HCT116 (cell line): ENCODE results near the gene LDHA. TPM values are rescaled to one million over a fixed set of nuclear protein-coding genes. Genes with fewer than 3 reads are reported as not detected.

ENCODE experiments used
- ATAC-seq: fragments of 200-7000 bp; cut with Tn5 transposase; 2 replicates; pipeline ENCODE4 v1.9.1; 2020; ENCODE audit warnings: mild to moderate bottlenecking, moderate library complexity
- BruUV-seq: library from RNA; stranded (reverse); fragments of 400-500 nt; replicated peaks from 2 replicates; lab custom pipeline; 2021; lab: Mats Ljungman, UMichigan
- CTCF ChIA-PET: fragments of 300-600 bp; sonication (Branson Sonifier 250); formaldehyde crosslinking; loops from one replicate; lab custom pipeline; 2021; ENCODE audit warnings: antibody characterized with exemption; lab: Charles Lee
- POLR2A ChIA-PET: fragments of 300-600, 350-600 bp; sonication (Branson Sonifier 250); formaldehyde crosslinking; loops from one replicate; lab custom pipeline; 2021; ENCODE audit warnings: antibody characterized with exemption; lab: Charles Lee
- RAD21 ChIA-PET, 2 experiments: fragments of 300-600 bp; sonication (Branson Sonifier 250); formaldehyde crosslinking; loops; one replicate each; lab custom pipeline; 2023; ENCODE audit warnings: low total read pairs in 2 of 2; ENCODE audit not compliant: uncharacterized antibody in 2 of 2, unreplicated experiment in 2 of 2, low non-redundant PET in 1 of 2; lab: Charles Lee
- DNase-seq: peaks from one replicate; pipeline ENCODE4 v3.0.0-alpha.2; 2010; ENCODE audit warnings: low read depth, low spot score
- H2AFZ ChIP-seq: fragments of 200-600 bp; shearing (Covaris generic), sonication (generic); 2 replicates; pipeline ENCODE4 v1.6.1; 2017; ENCODE audit warnings: low read depth, mixed run types, mixed read lengths, antibody characterized with exemption, low read length; ENCODE audit not compliant: poor library complexity, severe bottlenecking
- H3K27ac ChIP-seq: 2 replicates; pipeline ENCODE4 v1.5.1; 2012; ENCODE audit warnings: low read depth, low read length
- H3K27me3 ChIP-seq: fragments of 200-600 bp; sonication (generic); 2 replicates; pipeline ENCODE4 v1.6.1; 2016; ENCODE audit warnings: mixed run types, low read length, mixed read lengths; ENCODE audit not compliant: insufficient read depth
- H3K36me3 ChIP-seq, 2 experiments: fragments of 200-500 bp in 1 of 2; fragments of 200-600 bp in 1 of 2; sonication (Bioruptor generic) in 1 of 2; sonication (generic) in 1 of 2; 2 replicates each; pipeline versions ENCODE4 v1.5.1 to v1.6.1; 2014 to 2016; ENCODE audit warnings: low read length in 2 of 2, inconsistent platforms in 1 of 2, mixed read lengths in 1 of 2, mixed run types in 1 of 2; ENCODE audit not compliant: insufficient read depth in 2 of 2, control insufficient read depth in 1 of 2
- H3K4me1 ChIP-seq, 2 experiments: fragments of 200-600 bp in 1 of 2; sonication (generic) in 1 of 2; 2 replicates each; pipeline versions ENCODE4 v1.5.1 to v1.6.1; 2012 to 2017; ENCODE audit warnings: low read length in 2 of 2, inconsistent platforms in 1 of 2, mild to moderate bottlenecking in 1 of 2, mixed read lengths in 1 of 2, mixed run types in 1 of 2, moderate library complexity in 1 of 2; ENCODE audit not compliant: insufficient read depth in 2 of 2, control insufficient read depth in 1 of 2
- H3K4me2 ChIP-seq: fragments of 200-600 bp; sonication (generic); 2 replicates; pipeline ENCODE4 v1.6.1; 2017; ENCODE audit warnings: mixed run types, low read length, mixed read lengths
- H3K4me3 ChIP-seq, 2 experiments: fragments of 200-600 bp in 1 of 2; sonication (generic) in 1 of 2; replicated peaks in 1 of 2; 2 replicates each; pipeline ENCODE4 v1.5.1; 2011 to 2016; ENCODE audit warnings: low read length in 2 of 2, control low read depth in 1 of 2, low read depth in 1 of 2, mild to moderate bottlenecking in 1 of 2, mixed read lengths in 1 of 2, mixed run types in 1 of 2
- H3K79me2 ChIP-seq: fragments of 200-600 bp; sonication (generic); 2 replicates; pipeline ENCODE4 v1.6.1; 2017; ENCODE audit warnings: mild to moderate bottlenecking, mixed run types, low read length, moderate library complexity, mixed read lengths; ENCODE audit not compliant: insufficient read depth
- H3K9ac ChIP-seq: fragments of 200-600 bp; sonication (generic); 2 replicates; pipeline ENCODE4 v1.6.1; 2016; ENCODE audit warnings: low read length, mixed read lengths
- H3K9me2 ChIP-seq: fragments of 200-600 bp; sonication (generic), shearing (Covaris generic); 2 replicates; pipeline ENCODE4 v1.6.1; 2017; ENCODE audit warnings: mixed run types, mild to moderate bottlenecking, moderate library complexity; ENCODE audit not compliant: insufficient read depth
- H3K9me3 ChIP-seq, 2 experiments: fragments of 200-500 bp in 1 of 2; fragments of 200-600 bp in 1 of 2; sonication (Bioruptor generic) in 1 of 2; sonication (generic) in 1 of 2; 2 replicates each; pipeline ENCODE4 v1.6.1; 2014 to 2017; ENCODE audit warnings: low read length in 2 of 2, mixed read lengths in 2 of 2, inconsistent platforms in 1 of 2, low read depth in 1 of 2, mild to moderate bottlenecking in 1 of 2, mixed run types in 1 of 2, moderate library complexity in 1 of 2; ENCODE audit not compliant: control insufficient read depth in 1 of 2, insufficient read depth in 1 of 2
- H4K20me1 ChIP-seq: fragments of 200-600 bp; sonication (generic), shearing (Covaris generic); 2 replicates; pipeline ENCODE4 v1.6.1; 2017; ENCODE audit warnings: mixed run types, mild to moderate bottlenecking, moderate library complexity; ENCODE audit not compliant: insufficient read depth
- CEBPB ChIP-seq: IDR thresholded peaks from 2 replicates; pipeline ENCODE4 v1.6.1; 2012; ENCODE audit warnings: low read depth
- EGR1 ChIP-seq: IDR thresholded peaks from 2 replicates; pipeline ENCODE4 v1.6.1; 2012; ENCODE audit warnings: low read depth
- EZH2 ChIP-seq: fragments of 200-600 bp; sonication (generic); IDR thresholded peaks from 2 replicates; pipeline ENCODE4 v1.6.1; 2017; ENCODE audit warnings: antibody characterized with exemption, mixed run types
- POLR2AphosphoS5 ChIP-seq: IDR thresholded peaks from 2 replicates; pipeline ENCODE4 v1.6.1; 2011; ENCODE audit warnings: mild to moderate bottlenecking, low read depth, low read length, moderate library complexity
- intact Hi-C: fragments of 100-400 bp; cut with micrococcal nuclease; formaldehyde crosslinking; loops from 2 replicates; pipeline ENCODE4 v1.10.0; 2022
- total RNA-seq: library from RNA; stranded (reverse); gene quantifications from one replicate; pipeline ENCODE4 v1.2.1, GENCODE V29; 2021; ENCODE audit not compliant: unreplicated experiment

LDHA gene
- total RNA-seq, 1 experiment from 2014 or later, result 974 TPM

GRCh38 chr11:18393581-18394274 is 635 bp upstream of the LDHA start:
- DNase-seq (no peak), ATAC-seq (peak; percentile 1; the same call in 1 of the 2 replicates)
- H3K9ac ChIP-seq, result peak overlapping the region; percentile 98
- ChIA-PET RAD21 (interaction anchor here in 1 of 2 experiments (1.4 kb wide), 1 partner anchor 10 kb away, joined by 6 read pairs; no protein-coding TSS in a partner anchor), CTCF (interaction anchor here (0.7 to 0.8 kb wide), 2 partner anchors 10 to 278 kb away, joined by 3 to 4 read pairs; no protein-coding TSS in a partner anchor), POLR2A (interaction anchor here (0.6 to 5.1 kb wide), 16 partner anchors 10 to 1126 kb away, joined by 3 to 88 read pairs (median 4); partner anchors contain the start of genes HPS5, SPTY2D1, TSG101 and UEVLD)
- H3K4me2 ChIP-seq, result peak overlapping the region; percentile 92
- peak overlapping the region; percentile 91 to 100 for H3K4me3 ChIP-seq
- H3K9me2 ChIP-seq, result no peaks in the 10 kb centered on the region
- intact Hi-C loops, result loop anchor here (2.0 kb wide), 1 partner anchor 71 kb away; the partner anchor contains the start of genes GTF2H1 and HPS5
- no peaks in the 10 kb centered on the region for H3K9me3 ChIP-seq
- BruUV-seq, result TSS peak; percentile 96
- no peak overlapping the region for H2AFZ ChIP-seq
- peak overlapping the region; percentile 98 for H3K27ac ChIP-seq
- peaks cover 44% of the 10 kb centered on the region for H3K79me2 ChIP-seq
- peaks cover 21% of the 10 kb centered on the region; the same call in 1 of the 2 replicates for H4K20me1 ChIP-seq
- peaks cover 11 to 25% of the 10 kb centered on the region in 2 experiments for H3K4me1 ChIP-seq
- TF ChIP-seq EGR1 (0 out of 2 replicates have a peak, but pooled peaks have one; percentile 15), EZH2 (no peak)
- H3K27me3 ChIP-seq, result no peaks in the 10 kb centered on the region
- peaks cover 20 to 27% of the 10 kb centered on the region in 2 experiments for H3K36me3 ChIP-seq

DNA sequence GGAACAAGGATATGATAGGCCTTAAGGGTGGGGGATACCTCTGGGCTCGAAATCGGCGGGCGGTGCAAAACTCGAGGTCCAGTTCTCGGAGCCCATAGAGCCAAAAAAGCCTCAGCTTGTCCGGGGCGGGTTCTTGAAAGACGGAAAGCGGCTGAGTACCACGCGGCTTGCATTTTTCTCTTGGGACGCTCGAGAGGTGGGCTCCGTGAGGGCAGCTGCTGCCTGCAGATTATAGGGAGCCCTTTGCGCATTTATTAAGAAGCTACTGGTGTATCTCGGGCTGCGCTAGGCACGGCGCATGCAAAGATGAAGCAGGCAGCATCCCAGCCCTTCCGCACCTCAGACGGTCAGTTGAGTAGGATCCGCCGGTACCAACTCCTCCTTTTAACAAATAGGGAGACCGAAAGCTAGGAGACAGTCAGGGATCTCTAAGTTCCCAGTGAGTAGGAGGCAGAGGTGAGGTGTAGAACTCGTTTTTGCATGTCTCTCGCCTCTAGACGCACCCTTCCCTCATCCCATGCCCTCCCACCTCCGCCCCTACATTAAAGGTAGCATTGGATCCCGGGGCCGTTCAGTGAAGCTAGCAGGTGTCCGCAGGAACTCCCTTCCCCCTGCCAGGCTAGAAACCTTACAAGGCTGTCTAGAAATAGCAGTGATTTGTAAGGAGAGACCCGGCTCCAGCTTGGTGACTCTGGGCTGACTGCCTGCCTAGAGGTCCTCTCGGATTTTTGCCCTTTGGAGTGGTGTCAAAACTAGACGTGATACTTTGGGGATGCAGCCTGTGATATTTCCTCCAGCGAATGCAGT is 768 bp downstream of the LDHA start:
- H3K4me1 ChIP-seq, result peaks cover 11 to 25% of the 10 kb centered on the region in 2 experiments

More for the DNA sequence above, 768 bp downstream of the LDHA start:
- Histone ChIP-seq H3K4me2 (peak overlapping the region; percentile 92), H3K27ac (peak overlapping the region; percentile 98), H3K79me2 (peaks cover 58% of the 10 kb centered on the region), H3K27me3 (no peaks in the 10 kb centered on the region), H3K36me3 (peaks cover 33 to 41% of the 10 kb centered on the region in 2 experiments), H2AFZ (no peak overlapping the region), H3K4me3 (peak overlapping the region; percentile 91 to 100), H4K20me1 (peaks cover 24% of the 10 kb centered on the region; the same call in 1 of the 2 replicates), H3K9me2 (no peaks in the 10 kb centered on the region), H3K9me3 (no peaks in the 10 kb centered on the region), H3K9ac (peak overlapping the region; percentile 98)
- CTCF ChIA-PET, result interaction anchor here (0.8 to 1.7 kb wide), 3 partner anchors 15 to 279 kb away, joined by 3 to 10 read pairs (median 4); no protein-coding TSS in a partner anchor
- intact Hi-C loops, result loop anchor here (2.0 to 5.0 kb wide), 2 partner anchors 72 to 132 kb away; partner anchors contain the start of genes GTF2H1, HPS5 and TSG101
- RAD21 ChIA-PET, result interaction anchor here (0.6 to 1.4 kb wide), 2 partner anchors 11 to 53 kb away, joined by 6 to 9 read pairs; no protein-coding TSS in a partner anchor
- ATAC-seq, result no peak
- peak; percentile 34; the same call in 1 of the 2 replicates for TF ChIP-seq POLR2AphosphoS5
- TF ChIP-seq CEBPB, result no peak
- DNase-seq, result no peak
- POLR2A ChIA-PET, result interaction anchor here (0.8 to 5.1 kb wide), 14 partner anchors 11 to 132 kb away, joined by 3 to 88 read pairs (median 6); partner anchors contain the start of genes GTF2H1, HPS5 and TSG101
- TSS peak; percentile 54 for BruUV-seq
